ENCODE measurements around the gene CDH11.

DNA sequence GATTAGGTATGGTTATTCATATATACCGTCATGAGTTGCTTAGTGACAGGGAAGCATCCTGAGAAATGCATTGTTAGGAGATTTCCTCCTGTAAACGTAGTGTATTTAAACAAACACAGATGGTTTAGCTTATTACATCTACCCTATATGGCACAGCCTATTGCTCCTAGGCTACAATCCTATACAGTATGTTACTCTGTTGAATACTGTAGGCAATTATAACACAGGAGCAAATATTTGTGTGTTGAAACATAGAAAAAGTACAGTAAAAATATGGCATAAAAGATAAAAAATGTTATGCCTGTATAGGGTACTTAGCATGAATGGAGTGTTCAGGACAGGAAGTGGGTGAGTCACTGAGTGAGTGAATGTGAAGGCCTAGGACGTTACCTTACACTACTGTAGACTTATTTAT, 157.7 kb downstream of the CDH11 start:
- TF ChIP-seq, protein P1, sequence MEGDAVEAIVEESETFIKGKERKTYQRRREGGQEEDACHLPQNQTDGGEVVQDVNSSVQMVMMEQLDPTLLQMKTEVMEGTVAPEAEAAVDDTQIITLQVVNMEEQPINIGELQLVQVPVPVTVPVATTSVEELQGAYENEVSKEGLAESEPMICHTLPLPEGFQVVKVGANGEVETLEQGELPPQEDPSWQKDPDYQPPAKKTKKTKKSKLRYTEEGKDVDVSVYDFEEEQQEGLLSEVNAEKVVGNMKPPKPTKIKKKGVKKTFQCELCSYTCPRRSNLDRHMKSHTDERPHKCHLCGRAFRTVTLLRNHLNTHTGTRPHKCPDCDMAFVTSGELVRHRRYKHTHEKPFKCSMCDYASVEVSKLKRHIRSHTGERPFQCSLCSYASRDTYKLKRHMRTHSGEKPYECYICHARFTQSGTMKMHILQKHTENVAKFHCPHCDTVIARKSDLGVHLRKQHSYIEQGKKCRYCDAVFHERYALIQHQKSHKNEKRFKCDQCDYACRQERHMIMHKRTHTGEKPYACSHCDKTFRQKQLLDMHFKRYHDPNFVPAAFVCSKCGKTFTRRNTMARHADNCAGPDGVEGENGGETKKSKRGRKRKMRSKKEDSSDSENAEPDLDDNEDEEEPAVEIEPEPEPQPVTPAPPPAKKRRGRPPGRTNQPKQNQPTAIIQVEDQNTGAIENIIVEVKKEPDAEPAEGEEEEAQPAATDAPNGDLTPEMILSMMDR (conservative IDR thresholded peaks at IDR 0.05 in 1 of 2, IDR thresholded peaks at IDR 0.05 in 1 of 2; ENCODE audit: low read depth in 1 of 2, low read length in 2 of 2) = no peak
- TF ChIP-seq EZH2 (IDR thresholded peaks at IDR 0.05; ENCODE audit: low read length, missing control alignments) = no peak
